GM12874 (cell line): ENCODE measurements around the gene ASB6.
A peak's percentile ranks its signal among the peaks of the same experiment; 100 is the strongest.

ENCODE experiments used
- TF ChIP-seq, protein P1 (sequence below): IDR thresholded peaks from 2 replicates; pipeline ENCODE4 v1.5.1; 2011; ENCODE audit warnings: low read depth, mild to moderate bottlenecking, control low read depth, low read length, moderate library complexity; ENCODE audit not compliant: insufficient read depth

The ASB6 gene

DNA sequence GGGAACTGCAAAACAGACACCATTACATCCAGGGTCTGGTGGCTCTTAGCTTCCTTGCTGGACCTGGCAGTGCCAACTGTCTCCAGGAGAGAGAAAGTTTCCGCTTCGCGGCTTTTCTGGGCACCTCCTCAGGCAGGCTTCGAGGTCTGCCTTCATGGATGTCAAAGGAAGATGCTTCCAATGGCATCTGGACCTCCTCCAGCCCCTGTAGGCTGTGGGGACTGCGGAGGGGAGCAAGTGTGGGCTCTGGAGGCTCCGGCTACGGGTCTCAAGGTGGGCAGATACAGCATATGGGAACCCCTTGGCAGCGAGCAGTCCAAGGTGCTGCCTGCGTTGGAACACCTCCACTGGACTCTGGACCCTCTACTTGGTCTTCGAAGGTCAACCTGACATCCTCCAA lies 27.0 kb downstream of the ASB6 start:
- TF ChIP-seq, protein P1, sequence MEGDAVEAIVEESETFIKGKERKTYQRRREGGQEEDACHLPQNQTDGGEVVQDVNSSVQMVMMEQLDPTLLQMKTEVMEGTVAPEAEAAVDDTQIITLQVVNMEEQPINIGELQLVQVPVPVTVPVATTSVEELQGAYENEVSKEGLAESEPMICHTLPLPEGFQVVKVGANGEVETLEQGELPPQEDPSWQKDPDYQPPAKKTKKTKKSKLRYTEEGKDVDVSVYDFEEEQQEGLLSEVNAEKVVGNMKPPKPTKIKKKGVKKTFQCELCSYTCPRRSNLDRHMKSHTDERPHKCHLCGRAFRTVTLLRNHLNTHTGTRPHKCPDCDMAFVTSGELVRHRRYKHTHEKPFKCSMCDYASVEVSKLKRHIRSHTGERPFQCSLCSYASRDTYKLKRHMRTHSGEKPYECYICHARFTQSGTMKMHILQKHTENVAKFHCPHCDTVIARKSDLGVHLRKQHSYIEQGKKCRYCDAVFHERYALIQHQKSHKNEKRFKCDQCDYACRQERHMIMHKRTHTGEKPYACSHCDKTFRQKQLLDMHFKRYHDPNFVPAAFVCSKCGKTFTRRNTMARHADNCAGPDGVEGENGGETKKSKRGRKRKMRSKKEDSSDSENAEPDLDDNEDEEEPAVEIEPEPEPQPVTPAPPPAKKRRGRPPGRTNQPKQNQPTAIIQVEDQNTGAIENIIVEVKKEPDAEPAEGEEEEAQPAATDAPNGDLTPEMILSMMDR, result no peak

DNA sequence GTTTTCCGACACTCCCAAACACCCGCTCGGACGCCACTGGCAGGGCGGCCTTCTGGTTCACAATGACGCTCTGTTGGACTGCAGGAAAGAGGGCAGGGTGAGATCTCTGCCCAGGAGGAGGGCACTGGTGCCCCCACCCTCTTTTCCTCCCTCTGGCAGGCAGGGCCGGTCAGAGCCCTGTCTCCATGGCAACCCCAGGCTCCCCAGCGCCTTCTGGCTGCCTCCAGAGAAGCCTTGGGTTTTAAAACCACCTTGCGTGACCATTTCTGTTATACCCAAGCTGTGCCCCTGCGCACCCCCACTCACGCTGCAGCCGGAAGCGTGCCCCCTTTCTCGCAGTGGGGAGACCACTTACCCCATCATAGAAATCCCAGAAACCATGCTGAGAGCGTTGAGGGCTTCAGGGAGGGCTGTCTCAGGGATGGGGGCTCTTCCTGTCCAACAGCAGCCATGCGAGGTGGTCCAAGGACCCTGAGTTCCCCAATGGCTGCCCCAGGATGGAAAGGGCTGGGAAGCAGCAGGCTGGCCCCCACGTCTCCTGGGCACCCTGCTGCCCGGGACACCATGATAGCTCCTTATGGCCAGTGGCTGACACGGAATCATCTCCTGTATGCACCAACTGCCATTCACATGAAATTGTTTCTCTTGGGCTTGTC lies 28.3 kb downstream of the ASB6 start:
- TF ChIP-seq, protein P1, result no peak

DNA sequence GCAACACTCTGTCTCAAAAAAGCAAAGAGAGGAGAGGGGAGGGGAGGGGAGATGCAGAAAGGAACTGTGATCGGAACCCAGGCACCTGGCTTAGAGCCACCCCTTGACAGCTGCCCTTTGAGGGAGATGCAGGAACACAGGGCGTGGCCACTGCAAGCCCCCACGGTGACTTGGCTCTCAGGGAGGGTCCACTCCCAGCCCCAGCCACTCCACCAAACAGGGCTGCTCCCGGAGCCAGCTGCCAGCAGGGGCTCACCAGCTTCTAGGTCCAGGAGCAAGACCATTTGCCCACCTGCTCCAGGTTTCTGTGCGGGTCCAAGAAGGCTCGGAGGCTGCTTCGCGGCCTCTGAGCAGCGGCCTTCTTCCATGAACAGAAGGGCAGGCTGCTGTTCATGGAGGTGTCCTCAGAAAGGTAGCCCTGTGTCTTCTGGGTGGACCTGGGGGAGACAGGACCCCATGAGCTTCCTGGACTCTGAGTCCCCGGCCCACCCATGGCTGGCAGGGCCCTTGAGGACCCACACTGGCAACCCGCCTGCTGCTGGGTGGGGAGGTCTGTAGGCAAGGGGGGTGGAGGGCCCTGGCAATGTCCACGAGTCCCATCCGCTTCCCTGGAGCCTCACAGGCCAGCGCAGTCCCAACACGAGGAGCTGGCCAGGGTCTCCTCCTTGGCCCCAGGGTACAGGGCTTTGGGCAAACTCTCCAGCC lies 29.0 kb downstream of the ASB6 start:
- TF ChIP-seq, protein P1, result no peak

DNA sequence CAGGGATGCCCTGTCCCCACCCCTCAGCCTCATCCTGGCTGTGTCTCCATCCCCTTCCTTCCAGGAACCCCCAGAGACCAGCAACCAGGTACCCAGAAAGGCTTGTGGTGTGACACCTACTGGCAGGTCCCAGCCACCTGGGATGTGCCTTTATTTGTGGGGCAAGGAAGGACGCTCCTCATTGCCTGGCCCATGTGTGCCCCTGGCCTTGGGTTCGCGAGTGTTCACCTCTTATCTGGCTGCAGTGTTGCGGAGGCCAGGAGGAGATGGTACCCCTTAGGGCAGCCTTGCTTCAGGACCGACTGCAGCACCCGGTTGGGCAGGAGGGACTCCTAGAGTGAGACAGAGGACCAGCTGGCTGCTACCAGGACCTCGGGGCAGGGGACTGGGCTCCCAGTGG lies 29.8 kb downstream of the ASB6 start:
- TF ChIP-seq, protein P1, result no peak

DNA sequence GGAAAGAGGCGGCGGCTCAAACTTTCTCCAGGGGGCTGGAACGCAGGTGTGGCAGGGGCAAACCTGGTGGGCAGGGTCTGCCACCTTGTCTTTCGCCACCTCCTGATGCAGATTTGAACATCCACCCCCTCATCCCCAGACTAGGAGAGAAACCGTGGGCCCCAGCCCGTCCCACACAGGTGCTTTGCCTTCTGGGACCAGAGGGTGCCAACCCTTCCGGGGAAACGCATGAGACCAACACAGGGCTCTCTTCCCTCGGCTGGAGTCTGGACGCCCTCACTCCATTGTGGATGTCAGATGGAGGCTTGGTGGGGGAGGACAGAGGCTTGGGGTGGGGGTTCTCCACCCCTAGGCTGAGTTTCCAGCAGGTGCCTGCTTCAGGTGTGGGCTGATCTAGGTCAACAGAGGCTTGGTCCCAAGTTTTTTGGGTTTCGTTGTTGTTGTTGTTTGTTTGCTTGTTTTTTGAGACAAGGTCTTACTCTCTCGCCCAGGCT lies 30.6 kb downstream of the ASB6 start:
- TF ChIP-seq, protein P1, result no peak

DNA sequence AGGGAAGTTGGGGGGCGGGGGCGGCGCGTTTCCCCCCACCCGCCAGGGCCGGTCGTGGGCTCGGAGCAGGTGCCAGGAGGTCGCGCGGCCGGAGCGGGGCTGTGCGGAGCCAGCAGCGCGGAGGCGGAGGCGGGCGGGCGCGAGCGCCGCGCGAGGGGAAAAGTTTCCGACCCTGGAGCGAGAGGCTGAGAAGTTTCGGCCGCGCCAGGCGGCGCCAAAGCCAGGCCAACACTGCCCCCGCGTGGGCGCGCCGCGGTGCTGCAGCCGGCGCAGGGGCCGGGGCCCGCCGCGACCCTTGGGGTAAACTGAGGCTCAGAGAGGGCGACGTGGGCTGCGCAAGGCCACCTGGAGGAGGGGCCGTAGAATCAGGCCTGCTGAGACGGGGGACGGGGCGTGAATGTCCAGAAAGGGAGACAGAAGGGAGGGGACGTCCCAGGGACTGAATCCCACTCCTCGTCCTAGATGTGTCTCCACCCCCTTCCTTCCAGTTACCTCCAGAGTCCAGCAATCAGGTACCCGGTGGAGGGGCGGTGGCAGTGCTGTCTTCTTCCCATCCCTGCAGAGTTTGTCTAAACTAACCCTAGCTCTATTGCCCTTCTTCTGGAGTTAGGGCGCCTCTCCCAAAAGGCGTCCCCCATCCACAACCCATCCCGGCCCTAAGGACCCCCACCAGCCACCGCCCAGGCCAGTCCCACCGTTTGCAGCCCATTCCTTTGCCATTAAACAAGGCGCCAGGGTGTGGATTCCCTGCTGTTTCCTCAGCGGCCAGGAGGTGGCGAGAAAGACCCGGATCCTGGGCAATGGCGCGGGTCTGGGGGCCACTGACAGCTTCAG lies 31.3 kb downstream of the ASB6 start:
- TF ChIP-seq, protein P1, result peak; percentile 94

DNA sequence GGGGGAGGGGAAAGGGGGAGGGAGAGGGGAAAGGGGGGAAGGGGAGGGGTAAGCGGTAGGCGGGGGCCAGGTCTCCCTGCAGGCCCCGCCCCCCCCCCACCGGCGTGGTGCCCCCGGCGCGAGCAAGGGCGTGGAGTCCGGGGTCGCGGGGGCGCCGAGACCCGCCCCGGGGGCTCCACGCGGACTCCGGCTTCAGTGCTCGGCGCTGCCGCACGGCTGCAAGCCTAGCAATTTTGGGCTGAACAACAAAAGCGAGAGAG lies 31.8 kb downstream of the ASB6 start:
- TF ChIP-seq, protein P1, result no peak
